Mesendoderm (in vitro differentiated cells): ENCODE results near the gene PRAMEF5.
"Not testable (repeated sequence)": the region's sequence is repeated elsewhere in the genome, so short reads cannot be mapped to it uniquely, and the experiment has no call there.

Experiments used
- DNase-seq: peaks from one replicate; pipeline ENCODE4 v3.0.0; 2013
- H2AK5ac ChIP-seq: 2 replicates; pipeline ENCODE4 v1.6.1; 2013; ENCODE audit warnings: low read length, inconsistent platforms
- H2BK120ac ChIP-seq: 2 replicates; pipeline ENCODE4 v1.6.1; 2013; ENCODE audit warnings: low read depth, mild to moderate bottlenecking, low read length, moderate library complexity, mixed read lengths
- H2BK15ac ChIP-seq: replicated peaks from 2 replicates; pipeline ENCODE4 v1.6.1; 2013; ENCODE audit warnings: low read depth, mild to moderate bottlenecking, moderate library complexity
- H2BK5ac ChIP-seq: 2 replicates; pipeline ENCODE4 v1.6.1; 2013; ENCODE audit warnings: low read length, inconsistent platforms
- H3K18ac ChIP-seq: 2 replicates; pipeline ENCODE4 v1.6.1; 2013; ENCODE audit warnings: mild to moderate bottlenecking, low read length, mixed read lengths
- H3K23ac ChIP-seq: one replicate; pipeline ENCODE4 v1.6.1; 2013; ENCODE audit warnings: low read length
- H3K27ac ChIP-seq: 2 replicates; pipeline ENCODE4 v1.5.1; 2013; ENCODE audit warnings: low read depth, mild to moderate bottlenecking, inconsistent platforms, low read length, moderate library complexity
- H3K27me3 ChIP-seq: 2 replicates; pipeline ENCODE4 v1.6.1; 2013; ENCODE audit warnings: low read length, control low read depth, mild to moderate bottlenecking, inconsistent platforms; ENCODE audit not compliant: insufficient read depth, poor library complexity
- H3K36me3 ChIP-seq: 2 replicates; pipeline ENCODE4 v1.6.1; 2013; ENCODE audit warnings: low read length, inconsistent platforms; ENCODE audit not compliant: control insufficient read depth, insufficient read depth
- H3K4ac ChIP-seq: one replicate; pipeline ENCODE4 v1.6.1; 2013; ENCODE audit warnings: low read depth, mild to moderate bottlenecking, low read length, moderate library complexity
- H3K4me1 ChIP-seq: 2 replicates; pipeline ENCODE4 v1.6.1; 2013; ENCODE audit warnings: low read depth, low read length, inconsistent platforms; ENCODE audit not compliant: control insufficient read depth
- H3K4me2 ChIP-seq: 2 replicates; pipeline ENCODE4 v1.6.1; 2013; ENCODE audit warnings: low read length
- H3K4me3 ChIP-seq: 2 replicates; pipeline ENCODE4 v1.5.1; 2013; ENCODE audit warnings: mild to moderate bottlenecking, low read length
- H3K56ac ChIP-seq: one replicate; pipeline ENCODE4 v1.6.1; 2013; ENCODE audit warnings: low read length
- H3K79me1 ChIP-seq: 2 replicates; pipeline ENCODE4 v1.6.1; 2013; ENCODE audit warnings: low read length, inconsistent platforms
- H3K79me2 ChIP-seq: 2 replicates; pipeline ENCODE4 v1.6.1; 2013; ENCODE audit warnings: mild to moderate bottlenecking, low read length; ENCODE audit not compliant: control insufficient read depth, insufficient read depth
- H3K9ac ChIP-seq: 2 replicates; pipeline ENCODE4 v1.6.1; 2013; ENCODE audit warnings: low read length, inconsistent platforms
- H4K5ac ChIP-seq: one replicate; pipeline ENCODE4 v1.6.1; 2013; ENCODE audit warnings: low read length
- H4K8ac ChIP-seq: one replicate; pipeline ENCODE4 v1.6.1; 2013; ENCODE audit warnings: low read depth, mild to moderate bottlenecking, control low read depth, low read length, moderate library complexity
- WGBS: extraction: QIAGEN DNeasy Blood & Tissue Kit; methylation state at CpG from one replicate; pipeline ENCODE4 v1.1.7; 2013; ENCODE audit warnings: low lambda C conversion rate, missing lambda C conversion rate; ENCODE audit not compliant: insufficient coverage; ENCODE audit errors: extremely low coverage; 5-methylcytosine and 5-hydroxymethylcytosine counted together

Gene PRAMEF5

DNA sequence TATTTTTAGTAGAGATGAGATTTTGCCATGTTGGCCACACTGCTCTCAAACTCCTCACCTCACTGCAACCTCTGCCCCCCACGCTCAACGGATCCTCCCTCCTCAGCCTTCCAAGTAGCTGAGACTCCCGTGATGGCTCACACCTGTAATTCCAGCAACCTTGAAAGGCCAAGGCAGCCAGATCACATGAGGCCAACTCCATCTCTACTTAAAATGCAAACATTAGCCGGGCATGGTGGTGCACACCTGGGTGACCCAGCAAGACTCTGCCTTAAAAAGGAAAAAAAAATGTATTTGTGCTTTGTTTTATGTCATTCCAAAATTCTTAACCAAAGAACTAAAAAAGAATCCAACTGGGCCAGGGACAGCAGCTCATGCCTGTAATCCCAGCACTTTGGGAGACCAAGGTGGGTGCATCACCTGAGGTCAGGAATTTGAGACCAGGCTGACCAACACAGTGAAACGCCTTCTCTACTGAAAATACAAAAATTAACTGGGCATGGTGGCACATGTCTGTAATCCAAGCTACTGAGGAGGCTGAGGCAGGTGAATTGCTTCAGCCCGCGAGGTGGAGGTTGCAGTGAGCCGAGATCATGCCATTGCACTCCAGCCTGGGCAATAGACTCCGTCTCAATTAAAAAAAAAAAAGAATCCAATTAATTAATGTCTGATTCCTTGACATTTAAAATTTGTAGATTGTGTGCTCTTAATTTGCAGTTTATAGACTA, 10.3 kb upstream of the PRAMEF5 start:
- H3K27me3 ChIP-seq, H2BK15ac ChIP-seq, H4K5ac ChIP-seq, H3K4me3 ChIP-seq, H2BK120ac ChIP-seq, DNase-seq, H3K27ac ChIP-seq, H2BK5ac ChIP-seq, H3K36me3 ChIP-seq, H3K56ac ChIP-seq, H3K4me1 ChIP-seq, H4K8ac ChIP-seq, H2AK5ac ChIP-seq, H3K4me2 ChIP-seq, H3K23ac ChIP-seq, H3K79me1 ChIP-seq, H3K79me2 ChIP-seq, H3K4ac ChIP-seq, H3K9ac ChIP-seq, H3K18ac ChIP-seq: not testable (repeated sequence)
- no CpG with 5 or more reads among the region's 9 CpGs for WGBS

DNA sequence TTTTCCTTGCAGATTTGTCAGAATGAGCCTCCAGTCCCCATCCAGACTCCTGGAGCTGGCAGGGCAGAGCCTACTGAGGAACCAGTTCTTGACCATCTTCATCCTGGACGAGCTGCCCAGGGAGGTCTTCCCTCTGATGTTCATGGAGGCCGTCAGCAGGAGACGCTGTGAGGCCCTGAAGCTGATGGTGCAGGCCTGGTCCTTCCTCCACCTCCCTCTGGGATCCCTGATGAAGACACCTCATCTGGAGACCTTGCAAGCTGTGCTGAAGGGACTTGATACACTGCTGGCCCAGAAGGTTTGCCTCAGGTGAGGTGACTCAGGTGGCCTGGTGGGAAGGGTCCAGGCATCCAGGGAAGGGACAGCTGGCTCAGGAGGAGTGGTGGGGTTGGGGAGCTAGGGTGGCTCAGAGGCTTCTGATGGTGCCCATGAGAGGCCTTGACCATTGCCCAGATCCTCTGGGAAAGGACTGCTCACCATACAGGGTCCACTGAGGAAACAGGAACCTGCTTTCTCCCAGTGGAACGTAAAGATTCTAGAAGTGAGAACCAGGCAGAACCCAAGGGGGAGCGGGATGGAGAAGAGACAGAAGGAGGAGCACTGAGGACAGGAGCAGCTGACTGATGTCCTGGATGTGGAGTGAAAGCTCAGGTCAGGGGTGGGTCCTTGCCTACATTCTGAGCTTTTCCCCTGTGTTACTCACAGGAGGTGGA, 8.0 kb upstream of the PRAMEF5 start:
- not testable (repeated sequence) for H3K56ac ChIP-seq, H3K79me1 ChIP-seq, H3K4me2 ChIP-seq, H4K8ac ChIP-seq, H2AK5ac ChIP-seq, H3K4ac ChIP-seq, H2BK5ac ChIP-seq, H2BK120ac ChIP-seq, H3K23ac ChIP-seq, H3K79me2 ChIP-seq, H3K36me3 ChIP-seq, H3K4me3 ChIP-seq, DNase-seq, H3K4me1 ChIP-seq, H3K27me3 ChIP-seq, H3K9ac ChIP-seq, H4K5ac ChIP-seq, H3K18ac ChIP-seq, H3K27ac ChIP-seq, H2BK15ac ChIP-seq
- WGBS, result no CpG with 5 or more reads among the region's 5 CpGs

DNA sequence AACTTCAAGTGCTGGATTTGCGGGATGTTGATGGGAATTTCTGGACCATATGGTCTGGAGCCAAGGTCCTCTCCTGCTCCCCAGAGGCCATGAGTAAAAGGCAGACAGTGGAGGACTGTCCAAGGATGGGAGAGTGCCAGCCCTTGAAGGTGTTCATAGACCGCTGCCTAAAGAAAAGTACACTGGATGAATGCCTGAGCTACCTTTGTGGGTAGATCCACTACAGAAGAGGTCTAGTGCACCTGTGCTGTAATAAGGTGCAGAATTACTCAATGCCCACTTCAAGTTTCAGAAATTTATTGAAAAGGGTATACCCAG, 7.5 kb upstream of the PRAMEF5 start:
- not testable (repeated sequence) for H3K56ac ChIP-seq, H3K4me1 ChIP-seq
- WGBS, result no CpG with 5 or more reads among the region's 2 CpGs

DNA sequence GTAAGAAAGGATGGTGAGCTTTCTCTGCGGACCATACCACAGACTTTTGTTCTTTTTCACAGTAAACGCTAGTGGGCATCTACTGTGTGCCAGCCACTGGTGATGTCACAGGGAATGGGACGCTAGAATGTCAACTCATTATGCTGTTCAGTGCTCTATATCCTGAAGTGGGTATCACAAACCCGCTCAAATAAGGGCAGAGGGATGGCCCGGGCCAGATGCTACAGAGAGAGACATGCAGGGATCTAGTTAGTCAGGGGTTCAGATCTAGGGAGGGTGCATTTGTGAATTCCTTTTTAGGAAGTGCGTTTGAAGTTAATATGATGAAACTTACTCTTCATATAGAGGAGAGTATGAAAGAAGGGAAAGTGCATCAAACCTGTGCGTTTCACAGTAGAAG, 6.9 kb upstream of the PRAMEF5 start:
- WGBS, result no CpG with 5 or more reads among the region's 7 CpGs
- not testable (repeated sequence) for H2AK5ac ChIP-seq, H3K4me3 ChIP-seq, H3K4me1 ChIP-seq, H2BK120ac ChIP-seq, H3K9ac ChIP-seq, H4K8ac ChIP-seq, H3K4me2 ChIP-seq, H3K79me2 ChIP-seq, H3K18ac ChIP-seq, H3K56ac ChIP-seq, H3K27me3 ChIP-seq, DNase-seq, H3K27ac ChIP-seq, H3K4ac ChIP-seq, H2BK15ac ChIP-seq, H3K36me3 ChIP-seq, H2BK5ac ChIP-seq, H4K5ac ChIP-seq, H3K79me1 ChIP-seq, H3K23ac ChIP-seq

More for the DNA sequence above, 7.5 kb upstream of the PRAMEF5 start:
- not testable (repeated sequence) for H3K9ac ChIP-seq, H3K4me2 ChIP-seq, H3K79me2 ChIP-seq, DNase-seq, H3K36me3 ChIP-seq, H2BK120ac ChIP-seq, H2BK15ac ChIP-seq, H3K4ac ChIP-seq, H4K5ac ChIP-seq, H3K23ac ChIP-seq, H3K79me1 ChIP-seq, H3K18ac ChIP-seq, H2AK5ac ChIP-seq, H2BK5ac ChIP-seq, H4K8ac ChIP-seq, H3K4me3 ChIP-seq, H3K27me3 ChIP-seq, H3K27ac ChIP-seq

DNA sequence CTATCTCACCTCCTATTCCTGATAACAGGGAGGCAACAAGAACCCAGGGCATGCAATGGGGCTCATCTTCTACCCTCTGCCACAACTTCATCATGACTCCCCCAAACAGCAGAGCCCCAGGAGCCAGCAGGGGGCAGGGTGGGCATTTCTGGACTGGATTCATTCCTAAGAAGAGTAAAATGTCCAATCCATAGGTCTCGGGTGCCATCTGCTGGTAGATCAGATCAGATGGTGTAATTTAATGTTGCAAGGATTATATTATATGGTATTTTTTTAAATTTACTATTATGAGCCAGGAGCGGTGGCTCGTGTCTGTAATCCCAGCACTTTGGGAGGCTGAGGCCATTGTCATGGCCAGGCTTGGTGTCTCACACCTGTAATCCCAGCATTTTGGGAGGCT, 11.1 kb downstream of the PRAMEF5 start:
- WGBS, result no CpG with 5 or more reads among the region's 3 CpGs

DNA sequence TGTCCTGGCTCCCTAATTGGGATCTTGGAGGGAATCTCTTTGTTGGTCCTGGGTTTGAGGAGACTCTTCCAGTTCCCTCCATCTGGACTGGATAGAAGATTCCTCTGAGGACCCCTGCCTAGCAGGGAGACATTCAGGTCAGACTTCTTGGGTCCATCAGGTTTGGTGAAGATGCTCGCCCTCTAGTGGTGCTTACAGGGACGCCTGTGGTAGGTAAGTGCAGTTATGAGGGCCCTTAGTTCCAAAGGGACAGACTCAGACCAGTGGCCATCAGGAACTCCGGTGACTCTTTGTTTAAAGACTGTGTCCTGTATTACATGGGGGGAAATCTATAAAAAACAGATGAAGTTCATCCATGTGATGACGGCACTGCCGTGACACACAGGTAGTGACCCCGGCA, 23.0 kb downstream of the PRAMEF5 start:
- not testable (repeated sequence) for H3K9ac ChIP-seq, H4K5ac ChIP-seq, H3K18ac ChIP-seq, H3K4me3 ChIP-seq, H3K27ac ChIP-seq, H3K27me3 ChIP-seq, H2BK5ac ChIP-seq, H3K4ac ChIP-seq, H2BK15ac ChIP-seq, H3K36me3 ChIP-seq, H4K8ac ChIP-seq, H3K79me1 ChIP-seq, H3K79me2 ChIP-seq, H2AK5ac ChIP-seq, H3K56ac ChIP-seq, H3K23ac ChIP-seq, H3K4me1 ChIP-seq, H2BK120ac ChIP-seq, H3K4me2 ChIP-seq, DNase-seq
- no CpG with 5 or more reads among the region's 6 CpGs for WGBS

More for the DNA sequence above, 11.1 kb downstream of the PRAMEF5 start:
- H3K23ac ChIP-seq, H4K5ac ChIP-seq, H3K27ac ChIP-seq, H2BK120ac ChIP-seq, H3K4ac ChIP-seq, H3K4me3 ChIP-seq, H2BK15ac ChIP-seq, H3K9ac ChIP-seq, H3K4me2 ChIP-seq, H4K8ac ChIP-seq, H2AK5ac ChIP-seq, H3K56ac ChIP-seq, H2BK5ac ChIP-seq, H3K79me1 ChIP-seq, H3K79me2 ChIP-seq, H3K4me1 ChIP-seq, H3K18ac ChIP-seq, DNase-seq, H3K36me3 ChIP-seq, H3K27me3 ChIP-seq: not testable (repeated sequence)
